H1 (cell line): ENCODE measurements around the gene CAVIN1. TPM values are rescaled to one million over a fixed set of nuclear protein-coding genes. Genes with fewer than 3 reads are reported as not detected.
"Not testable (repeated sequence)": the region's sequence is repeated elsewhere in the genome, so short reads cannot be mapped to it uniquely, and the experiment has no call there.

Experiments
- CTCF ChIA-PET: fragments of 300-600 bp; sonication (Branson Sonifier 250); formaldehyde crosslinking; loops from one replicate; lab custom pipeline; 2021; ENCODE audit not compliant: partially characterized antibody; lab: Charles Lee
- POLR2A ChIA-PET: fragments of 300-600 bp; sonication (Branson Sonifier 250); formaldehyde crosslinking; loops from one replicate; lab custom pipeline; 2021; ENCODE audit warnings: inconsistent platforms; ENCODE audit not compliant: partially characterized antibody; lab: Charles Lee
- DNase-seq, 2 experiments: peaks; one replicate each; pipeline versions ENCODE4 v3.0.0 to v3.0.0-alpha.2; 2010 to 2022; ENCODE audit warnings: low spot score in 2 of 2, low read depth in 1 of 2, mixed read lengths in 1 of 2
- FAIRE-seq: peaks from 2 replicates; lab custom pipeline; 2011; peaks lifted over from hg19 to GRCh38; lab: Jason Lieb, UNC
- H2AFZ ChIP-seq: 2 replicates; pipeline ENCODE4 v1.8.1; 2012; ENCODE audit warnings: low read length, inconsistent platforms
- H2AK5ac ChIP-seq: 2 replicates; pipeline ENCODE4 v1.6.1; 2013; ENCODE audit warnings: low read depth, low read length
- H2BK120ac ChIP-seq: replicated peaks from 2 replicates; pipeline ENCODE3; 2013; ENCODE audit warnings: low read depth, low read length, inconsistent platforms
- H2BK12ac ChIP-seq: 2 replicates; pipeline ENCODE4 v1.6.1; 2013; ENCODE audit warnings: low read depth, low read length
- H2BK15ac ChIP-seq: 2 replicates; pipeline ENCODE4 v1.6.1; 2013; ENCODE audit warnings: low read length
- H2BK20ac ChIP-seq: 2 replicates; pipeline ENCODE4 v1.6.1; 2013; ENCODE audit warnings: low read length
- H2BK5ac ChIP-seq: 2 replicates; pipeline ENCODE4 v1.6.1; 2013; ENCODE audit warnings: low read depth, low read length
- H3K14ac ChIP-seq: 2 replicates; pipeline ENCODE4 v1.6.1; 2013; ENCODE audit warnings: inconsistent platforms; ENCODE audit not compliant: insufficient read length
- H3K18ac ChIP-seq: 2 replicates; pipeline ENCODE4 v1.6.1; 2013; ENCODE audit warnings: low read length; ENCODE audit errors: extremely low read depth
- H3K23ac ChIP-seq: 2 replicates; pipeline ENCODE4 v1.6.1; 2013; ENCODE audit warnings: inconsistent platforms; ENCODE audit not compliant: insufficient read length
- H3K23me2 ChIP-seq: 2 replicates; pipeline ENCODE4 v1.6.1; 2013; ENCODE audit warnings: low read depth, low read length
- H3K27ac ChIP-seq: 2 replicates; pipeline ENCODE4 v1.6.1; 2011; ENCODE audit warnings: low read depth, low read length, inconsistent platforms
- H3K27me3 ChIP-seq, 4 experiments: replicated peaks in 1 of 4; 1 replicate in 1 of 4; 2 replicates in 3 of 4; pipeline versions ENCODE4 v1.6.1 to v1.8.1; 2011 to 2013; ENCODE audit warnings: low read length in 3 of 4, mild to moderate bottlenecking in 3 of 4, inconsistent platforms in 2 of 4, mixed read lengths in 2 of 4, moderate library complexity in 1 of 4; ENCODE audit not compliant: control insufficient read depth in 3 of 4, insufficient read depth in 3 of 4; ENCODE audit errors: extremely low read depth in 1 of 4
- H3K36me3 ChIP-seq, 4 experiments: 2 replicates each; pipeline versions ENCODE4 v1.6.1 to v1.8.1; 2011 to 2013; ENCODE audit warnings: mild to moderate bottlenecking in 4 of 4, low read length in 3 of 4, moderate library complexity in 2 of 4, control low read depth in 1 of 4, inconsistent platforms in 1 of 4; ENCODE audit not compliant: insufficient read depth in 4 of 4, control insufficient read depth in 2 of 4
- H3K4ac ChIP-seq: replicated peaks from 2 replicates; pipeline ENCODE3; 2013; ENCODE audit warnings: low read length, low read depth, mixed read lengths, inconsistent platforms; ENCODE audit not compliant: insufficient read length
- H3K4me1 ChIP-seq, 4 experiments: replicated peaks in 1 of 4; 1 replicate in 1 of 4; 2 replicates in 3 of 4; pipeline versions ENCODE4 v1.6.1 to v1.8.1; 2011 to 2013; ENCODE audit warnings: low read length in 3 of 4, inconsistent platforms in 2 of 4, mixed read lengths in 1 of 4; ENCODE audit not compliant: insufficient read depth in 4 of 4, control insufficient read depth in 3 of 4
- H3K4me2 ChIP-seq, 2 experiments: 2 replicates each; pipeline versions ENCODE4 v1.6.1 to v1.8.1; 2011 to 2013; ENCODE audit warnings: low read depth in 2 of 2, low read length in 2 of 2, control low read depth in 1 of 2, inconsistent platforms in 1 of 2, mild to moderate bottlenecking in 1 of 2; ENCODE audit not compliant: insufficient read depth in 1 of 2
- H3K4me3 ChIP-seq, 4 experiments: fragments of 200-600, 300-600 bp in 1 of 4; sonication (generic), shearing (Covaris generic), sonication (Bioruptor Twin) in 1 of 4; 2 replicates each; pipeline versions ENCODE4 v1.5.1 to v1.8.1; 2011 to 2016; ENCODE audit warnings: low read length in 4 of 4, low read depth in 3 of 4, control low read depth in 2 of 4, inconsistent platforms in 2 of 4, mild to moderate bottlenecking in 2 of 4, mixed read lengths in 1 of 4, moderate library complexity in 1 of 4; ENCODE audit not compliant: insufficient read depth in 2 of 4; ENCODE audit errors: extremely low read depth in 1 of 4
- H3K56ac ChIP-seq: replicated peaks from 2 replicates; pipeline ENCODE3; 2013; ENCODE audit warnings: low read depth, mild to moderate bottlenecking, mixed read lengths, low read length, inconsistent platforms; ENCODE audit not compliant: insufficient read length
- H3K79me1 ChIP-seq: 2 replicates; pipeline ENCODE4 v1.6.1; 2013; ENCODE audit warnings: low read depth, low read length, control low read depth
- H3K79me2 ChIP-seq, 2 experiments: 2 replicates each; pipeline versions ENCODE4 v1.6.1 to v1.8.1; 2012 to 2013; ENCODE audit warnings: low read length in 2 of 2, mild to moderate bottlenecking in 2 of 2, inconsistent platforms in 1 of 2; ENCODE audit not compliant: insufficient read depth in 2 of 2, control insufficient read depth in 1 of 2
- H3K9ac ChIP-seq, 4 experiments: replicated peaks in 1 of 4; 1 replicate in 1 of 4; 2 replicates in 3 of 4; pipeline versions ENCODE4 v1.6.1 to v1.8.1; 2011 to 2013; ENCODE audit warnings: low read depth in 3 of 4, low read length in 3 of 4, control low read depth in 2 of 4, mild to moderate bottlenecking in 2 of 4, moderate library complexity in 2 of 4, inconsistent platforms in 1 of 4; ENCODE audit errors: extremely low read depth in 1 of 4
- H3K9me3 ChIP-seq, 2 experiments: 2 replicates each; pipeline versions ENCODE4 v1.6.1 to v1.8.1; 2012 to 2013; ENCODE audit warnings: mild to moderate bottlenecking in 2 of 2, moderate library complexity in 2 of 2, control low read depth in 1 of 2, inconsistent platforms in 1 of 2, low read depth in 1 of 2, low read length in 1 of 2, mixed read lengths in 1 of 2; ENCODE audit not compliant: insufficient read depth in 2 of 2
- H4K20me1 ChIP-seq, 2 experiments: replicated peaks in 1 of 2; 2 replicates each; pipeline versions ENCODE3 to v1.8.1; 2011 to 2013; ENCODE audit warnings: inconsistent platforms in 2 of 2, low read length in 2 of 2, mild to moderate bottlenecking in 1 of 2; ENCODE audit not compliant: insufficient read depth in 2 of 2, control insufficient read depth in 1 of 2
- H4K5ac ChIP-seq: 2 replicates; pipeline ENCODE4 v1.6.1; 2013; ENCODE audit warnings: low read length, low read depth, mixed read lengths, inconsistent platforms; ENCODE audit not compliant: insufficient read length
- H4K8ac ChIP-seq: 2 replicates; pipeline ENCODE4 v1.8.0; 2013; ENCODE audit warnings: mild to moderate bottlenecking, moderate library complexity, low read length, inconsistent platforms; ENCODE audit not compliant: insufficient read depth; ENCODE audit errors: extremely low read depth
- H4K91ac ChIP-seq: replicated peaks from 2 replicates; pipeline ENCODE3; 2013; ENCODE audit warnings: low read length, mixed read lengths, inconsistent platforms; ENCODE audit not compliant: insufficient read length
- WGBS, 2 experiments: shearing (Covaris generic) in 1 of 2; methylation state at CpG; one replicate each; pipeline versions ENCODE4 v1.1.6 to v1.1.7; 2013 to 2015; ENCODE audit warnings: low lambda C conversion rate in 2 of 2, mixed read lengths in 2 of 2, inconsistent platforms in 1 of 2, low coverage in 1 of 2, missing lambda C conversion rate in 1 of 2; ENCODE audit not compliant: insufficient replicate concordance in 2 of 2, insufficient coverage in 1 of 2, insufficient read length in 1 of 2; ENCODE audit errors: extremely low coverage in 1 of 2, missing lambda C conversion rate in 1 of 2; 5-methylcytosine and 5-hydroxymethylcytosine counted together
- polyA plus RNA-seq, 7 experiments: library from polyadenylated mRNA; depleted of rRNA in 3 of 7; stranded (reverse) in 5 of 7; unstranded in 2 of 7; fragments of >200 nt in 5 of 7; fragments of 200-250 nt in 2 of 7; gene quantifications; 1 replicate in 5 of 7; 2 replicates in 1 of 7; 4 replicates in 1 of 7; pipeline versions ENCODE4 v1.2.1 to v1.2.3, GENCODE V29; 2011 to 2013; ENCODE audit warnings: missing spikeins in 2 of 7, mixed read lengths in 2 of 7
- total RNA-seq: library from RNA; stranded (reverse); fragmentation: NEBNext Ultra II Directional; extraction: Animal tissue kit (Norgen Biotek cat#: 25700); gene quantifications from 2 replicates; pipeline ENCODE4 v1.2.1, GENCODE V29; 2021
- TF ChIP-seq, protein P1 (sequence below): IDR thresholded peaks from 2 replicates; pipeline ENCODE4 v1.6.1; 2012; ENCODE audit warnings: inconsistent platforms

The CAVIN1 gene
- total and polyA plus RNA-seq, 2 of the 8 experiments (the other 6 are each of a cell fraction or from before 2014, with no cell fraction given): 16.2 to 41.6 TPM

DNA sequence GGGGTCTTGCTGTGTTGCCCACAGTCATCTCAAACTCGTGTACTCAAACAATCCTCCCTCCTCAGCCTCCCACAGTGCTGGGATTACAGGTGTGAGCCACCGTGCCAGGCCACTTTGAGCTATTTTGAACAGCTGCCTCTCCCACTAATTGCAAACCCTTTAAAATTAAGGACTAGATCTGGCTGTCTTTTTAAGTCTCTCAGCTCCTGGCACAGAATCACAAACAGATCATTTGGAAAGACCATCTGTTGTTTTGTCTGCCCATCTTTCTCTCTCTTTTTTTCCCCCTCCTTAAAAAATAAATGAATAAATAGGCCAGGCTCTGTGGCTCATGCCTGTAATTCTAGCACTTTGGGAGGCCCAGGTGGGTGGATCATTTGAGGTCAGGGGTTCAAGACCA is 23.9 kb downstream of the CAVIN1 start (continued):
- TF ChIP-seq, protein P1, sequence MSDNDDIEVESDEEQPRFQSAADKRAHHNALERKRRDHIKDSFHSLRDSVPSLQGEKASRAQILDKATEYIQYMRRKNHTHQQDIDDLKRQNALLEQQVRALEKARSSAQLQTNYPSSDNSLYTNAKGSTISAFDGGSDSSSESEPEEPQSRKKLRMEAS: no peak
- TF ChIP-seq, all 59 proteins: peak for 0

DNA sequence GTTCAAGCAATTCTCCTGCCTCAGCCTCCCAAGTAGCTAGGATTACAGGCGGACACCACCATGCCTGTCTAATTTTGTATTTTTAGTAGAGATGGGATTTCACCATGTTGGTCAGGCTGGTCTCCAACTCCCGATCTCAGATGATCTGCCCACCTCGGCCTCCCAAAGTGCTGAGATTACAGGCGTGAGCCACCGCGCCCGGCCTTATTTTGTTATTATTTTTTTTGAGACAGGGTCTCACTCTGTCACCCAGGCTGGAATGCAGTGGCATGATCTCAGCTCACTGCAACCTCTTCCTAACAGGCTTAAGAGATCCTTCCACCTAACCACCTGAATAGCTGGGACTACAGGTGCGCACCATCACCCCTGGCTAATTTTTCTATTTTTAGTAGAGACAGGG is 27.5 kb downstream of the CAVIN1 start:
- H3K18ac ChIP-seq, H3K23ac ChIP-seq, H2AFZ ChIP-seq, H2BK5ac ChIP-seq, H3K56ac ChIP-seq, H3K9me3 ChIP-seq, H3K27ac ChIP-seq, H3K4ac ChIP-seq, H3K9ac ChIP-seq, H2BK12ac ChIP-seq, H3K36me3 ChIP-seq, H4K20me1 ChIP-seq, H4K8ac ChIP-seq, H3K79me1 ChIP-seq, H2AK5ac ChIP-seq, H2BK20ac ChIP-seq, H3K23me2 ChIP-seq, H2BK15ac ChIP-seq, H3K27me3 ChIP-seq, H3K14ac ChIP-seq, H4K5ac ChIP-seq, H2BK120ac ChIP-seq, H3K4me2 ChIP-seq, H3K79me2 ChIP-seq, H4K91ac ChIP-seq, H3K4me3 ChIP-seq, FAIRE-seq, DNase-seq: not testable (repeated sequence)
- 95% methylated on average over 8 of the region's 8 CpGs; no CpG with 5 or more reads in 1 of the 2 experiments for whole genome bisulfite sequencing, 2 experiments
- ChIA-PET POLR2A (interaction anchor here (0.9 kb wide), 1 partner anchor 167 kb away, joined by 3 read pairs; no protein-coding TSS in a partner anchor), CTCF (interaction anchor here (0.6 to 23.6 kb wide), 3 partner anchors 9 to 379 kb away, joined by 3 to 542 read pairs (median 60); no protein-coding TSS in a partner anchor)
- H3K4me1 ChIP-seq: peaks cover 0 to 13% (median 4%) of the 10 kb centered on the region in 4 experiments; a peak in 6 of 7 replicates
